ENCODE results near the gene NUP133.

DNA sequence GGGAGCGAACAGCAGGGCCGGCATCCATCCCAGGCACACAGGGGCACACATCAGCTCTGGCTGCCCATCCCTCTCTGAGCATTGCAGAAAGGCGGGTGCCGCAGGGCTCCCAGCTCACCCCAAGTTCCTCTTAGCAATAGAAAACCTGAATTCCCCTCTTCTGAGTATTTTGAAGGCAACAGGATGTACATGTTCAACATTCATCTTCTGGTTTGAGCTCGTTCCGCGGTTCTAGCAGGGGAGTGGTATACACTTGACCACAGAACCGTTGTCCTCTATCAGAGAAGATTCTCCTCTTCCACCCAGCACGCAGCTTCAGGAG is 97.8 kb downstream of the NUP133 start:
- TF ChIP-seq, protein P1, sequence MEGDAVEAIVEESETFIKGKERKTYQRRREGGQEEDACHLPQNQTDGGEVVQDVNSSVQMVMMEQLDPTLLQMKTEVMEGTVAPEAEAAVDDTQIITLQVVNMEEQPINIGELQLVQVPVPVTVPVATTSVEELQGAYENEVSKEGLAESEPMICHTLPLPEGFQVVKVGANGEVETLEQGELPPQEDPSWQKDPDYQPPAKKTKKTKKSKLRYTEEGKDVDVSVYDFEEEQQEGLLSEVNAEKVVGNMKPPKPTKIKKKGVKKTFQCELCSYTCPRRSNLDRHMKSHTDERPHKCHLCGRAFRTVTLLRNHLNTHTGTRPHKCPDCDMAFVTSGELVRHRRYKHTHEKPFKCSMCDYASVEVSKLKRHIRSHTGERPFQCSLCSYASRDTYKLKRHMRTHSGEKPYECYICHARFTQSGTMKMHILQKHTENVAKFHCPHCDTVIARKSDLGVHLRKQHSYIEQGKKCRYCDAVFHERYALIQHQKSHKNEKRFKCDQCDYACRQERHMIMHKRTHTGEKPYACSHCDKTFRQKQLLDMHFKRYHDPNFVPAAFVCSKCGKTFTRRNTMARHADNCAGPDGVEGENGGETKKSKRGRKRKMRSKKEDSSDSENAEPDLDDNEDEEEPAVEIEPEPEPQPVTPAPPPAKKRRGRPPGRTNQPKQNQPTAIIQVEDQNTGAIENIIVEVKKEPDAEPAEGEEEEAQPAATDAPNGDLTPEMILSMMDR (IDR thresholded peaks at IDR 0.05; ENCODE audit: insufficient read depth, low read length, poor library complexity, severe bottlenecking): no peak
- no peak for TF ChIP-seq EZH2phosphoT487 (conservative IDR thresholded peaks at IDR 0.05; ENCODE audit: low read length)
